Measurements from ENCODE around the gene KEAP1. TPM values are rescaled to one million over a fixed set of nuclear protein-coding genes. Genes with fewer than 3 reads are reported as not detected.
A peak's percentile ranks its signal among the peaks of the same experiment; 100 is the strongest.
"Not testable (repeated sequence)": the region's sequence is repeated elsewhere in the genome, so short reads cannot be mapped to it uniquely, and the experiment has no call there.

KEAP1 gene
- 10 to 100 TPM in 11 of 12 donors, not detected in 1; 30.3 to 85.6 (median 66.2) TPM for polyA plus RNA-seq (ENCODE audit: insufficient read length in 12 of 12)
- long read RNA-seq, donor 1, transcript KEAP1-202 (6 exons, 2,648 nt), result minor isoform, 6 of 45 reads
- long read RNA-seq, donor 1, transcript KEAP1-205 (2 exons, 451 nt), result major isoform, 9 of 45 reads
- long read RNA-seq, donor 1, partial matches to known transcripts, result 28 of 45 reads
- long read RNA-seq, donor 1, other reads (novel, unspliced or antisense), result 0 of 45 reads
- long read RNA-seq, donor 2, transcript KEAP1-202 (6 exons, 2,648 nt), result major isoform, 17 of 69 reads
- long read RNA-seq, donor 2, transcript KEAP1-205 (2 exons, 451 nt), result minor isoform, 5 of 69 reads
- long read RNA-seq, donor 2, partial matches to known transcripts, result 44 of 69 reads
- long read RNA-seq, donor 2, other reads (novel, unspliced or antisense), result 0 of 69 reads
- long read RNA-seq, donor 3, transcript KEAP1-205 (2 exons, 451 nt), result major isoform, 10 of 25 reads
- long read RNA-seq, donor 3, partial matches to known transcripts, result 11 of 25 reads
- long read RNA-seq, donor 3, other reads (novel, unspliced or antisense), result 0 of 25 reads
- long read RNA-seq, donor 4, transcript KEAP1-205 (2 exons, 451 nt), result major isoform, 11 of 21 reads
- long read RNA-seq, donor 4, partial matches to known transcripts, result 6 of 21 reads
- long read RNA-seq, donor 4, other reads (novel, unspliced or antisense), result 0 of 21 reads
- long read RNA-seq, donor 5, transcript KEAP1-202 (6 exons, 2,648 nt), result minor isoform, 24 of 71 reads
- long read RNA-seq, donor 5, transcript KEAP1-205 (2 exons, 451 nt), result major isoform, 26 of 71 reads
- long read RNA-seq, donor 5, partial matches to known transcripts, result 19 of 71 reads
- long read RNA-seq, donor 5, other reads (novel, unspliced or antisense), result 0 of 71 reads
- long read RNA-seq, donor 6, transcript KEAP1-205 (2 exons, 451 nt), result major isoform, 6 of 16 reads
- long read RNA-seq, donor 6, partial matches to known transcripts, result 7 of 16 reads
- long read RNA-seq, donor 6, other reads (novel, unspliced or antisense), result 0 of 16 reads
- long read RNA-seq, donor 7, transcript KEAP1-202 (6 exons, 2,648 nt), result major isoform, 7 of 22 reads
- long read RNA-seq, donor 7, transcript KEAP1-205 (2 exons, 451 nt), result minor isoform, 5 of 22 reads
- long read RNA-seq, donor 7, partial matches to known transcripts, result 10 of 22 reads
- long read RNA-seq, donor 7, other reads (novel, unspliced or antisense), result 0 of 22 reads
- long read RNA-seq, donor 8, transcript KEAP1-205 (2 exons, 451 nt), result major isoform, 25 of 71 reads
- long read RNA-seq, donor 8, transcript KEAP1-202 (6 exons, 2,648 nt), result minor isoform, 15 of 71 reads
- long read RNA-seq, donor 8, partial matches to known transcripts, result 28 of 71 reads
- long read RNA-seq, donor 8, other reads (novel, unspliced or antisense), result 0 of 71 reads
- long read RNA-seq, donor 9, transcript KEAP1-205 (2 exons, 451 nt), result major isoform, 9 of 23 reads
- long read RNA-seq, donor 9, partial matches to known transcripts, result 10 of 23 reads
- long read RNA-seq, donor 9, other reads (novel, unspliced or antisense), result 0 of 23 reads
- long read RNA-seq, donor 10, transcript KEAP1-202 (6 exons, 2,648 nt), result minor isoform, 9 of 51 reads
- long read RNA-seq, donor 10, transcript KEAP1-205 (2 exons, 451 nt), result major isoform, 17 of 51 reads
- long read RNA-seq, donor 10, partial matches to known transcripts, result 22 of 51 reads
- long read RNA-seq, donor 10, other reads (novel, unspliced or antisense), result 0 of 51 reads
- long read RNA-seq, donor 11, transcript KEAP1-202 (6 exons, 2,648 nt), result minor isoform, 10 of 54 reads
- long read RNA-seq, donor 11, transcript KEAP1-205 (2 exons, 451 nt), result major isoform, 20 of 54 reads
- long read RNA-seq, donor 11, partial matches to known transcripts, result 21 of 54 reads
- long read RNA-seq, donor 11, other reads (novel, unspliced or antisense), result 0 of 54 reads

GRCh38 chr19:10503002-10503789 lies at the start of gene KEAP1:
Gene KEAP1, minus strand, starts transcription at chr19:10503356. Its CDS starts 3,323 bp downstream, at chr19:10500033.
- peak; percentile 57 for DNase-seq

- DNase-seq, result no peak
Observed at GRCh38 chr19:10552510-10553053, 49.4 kb upstream of the KEAP1 start.

GRCh38 chr19:10551698-10552301 lies 48.6 kb upstream of the KEAP1 start:
- no peak for DNase-seq

- not testable (repeated sequence) for DNase-seq
Observed at GRCh38 chr19:10551006-10551405, 47.9 kb upstream of the KEAP1 start.

GRCh38 chr19:10550336-10550735 lies 47.2 kb upstream of the KEAP1 start:
- no peak for DNase-seq

GRCh38 chr19:10549733-10550132 lies 46.6 kb upstream of the KEAP1 start:
- no peak for DNase-seq

- no peak for DNase-seq
Observed at GRCh38 chr19:10548746-10549276, 45.7 kb upstream of the KEAP1 start.

GRCh38 chr19:10546817-10547216 lies 43.7 kb upstream of the KEAP1 start:
- no peak for DNase-seq

GRCh38 chr19:10544753-10545251 lies 41.6 kb upstream of the KEAP1 start:
- no peak for DNase-seq

- DNase-seq, result no peak
Observed at GRCh38 chr19:10544242-10544752, 41.1 kb upstream of the KEAP1 start.

- DNase-seq, result peak; percentile 63
Observed at GRCh38 chr19:10543420-10544241, 40.5 kb upstream of the KEAP1 start, which contains the start of gene ATG4D. Gene ATG4D, plus strand, starts transcription at chr19:10543904. Its CDS starts 187 bp downstream, at chr19:10544091.

GRCh38 chr19:10543059-10543419 lies 39.9 kb upstream of the KEAP1 start:
- DNase-seq, result no peak

- DNase-seq, result not testable (repeated sequence)
Observed at GRCh38 chr19:10539016-10539415, 35.9 kb upstream of the KEAP1 start.

- DNase-seq, result no peak
Observed at GRCh38 chr19:10538204-10538983, 35.2 kb upstream of the KEAP1 start.

- DNase-seq, result no peak
Observed at GRCh38 chr19:10537668-10538067, 34.5 kb upstream of the KEAP1 start.

- DNase-seq, result no peak
Observed at GRCh38 chr19:10535613-10536012, 32.5 kb upstream of the KEAP1 start.

All from muscle of arm (tissue), 14 donors.